Upper lobe of left lung (tissue), 4 donors: Measurements from ENCODE around the gene AASS.

ENCODE experiments used
- POLR2A ChIP-seq, 4 donors: fragments of 450-650 bp; IDR thresholded peaks; one replicate each; pipeline ENCODE4 v1.5.1; 2016 to 2017; ENCODE audit warnings: antibody characterized with exemption in 4 of 4, mild to moderate bottlenecking in 2 of 4
- POLR2AphosphoS5 ChIP-seq, 2 donors: sonication (generic); formaldehyde crosslinking; IDR thresholded peaks; one replicate each; pipeline ENCODE4 v1.5.1; 2017; ENCODE audit warnings: antibody characterized with exemption in 2 of 2

GRCh38 chr7:122092964-122093797 is 50.9 kb downstream of the AASS start:
- no peak for TF ChIP-seq POLR2A (IDR thresholded peaks at IDR 0.05)
- no peak for TF ChIP-seq POLR2AphosphoS5 (IDR thresholded peaks at IDR 0.05)
